Stimulated activated CD8-positive, alpha-beta memory T cell treated with anti-CD3 and anti-CD28 coated beads, Interleukin-4, amount 100 ng/mL, for 1 hour (primary cell): ENCODE results near the gene AMN.

Experiments
- DNase-seq, 2 donors: peaks; one replicate each; pipeline ENCODE4 v3.0.0-alpha.2; 2020; ENCODE audit warnings: low read depth in 2 of 2, low spot score in 1 of 2

Gene AMN

GRCh38 chr14:102943454-102943853 lies 21.0 kb downstream of the AMN start:
- no peak for DNase-seq

GRCh38 chr14:102943979-102944378 lies 21.5 kb downstream of the AMN start:
- no peak for DNase-seq

DNA sequence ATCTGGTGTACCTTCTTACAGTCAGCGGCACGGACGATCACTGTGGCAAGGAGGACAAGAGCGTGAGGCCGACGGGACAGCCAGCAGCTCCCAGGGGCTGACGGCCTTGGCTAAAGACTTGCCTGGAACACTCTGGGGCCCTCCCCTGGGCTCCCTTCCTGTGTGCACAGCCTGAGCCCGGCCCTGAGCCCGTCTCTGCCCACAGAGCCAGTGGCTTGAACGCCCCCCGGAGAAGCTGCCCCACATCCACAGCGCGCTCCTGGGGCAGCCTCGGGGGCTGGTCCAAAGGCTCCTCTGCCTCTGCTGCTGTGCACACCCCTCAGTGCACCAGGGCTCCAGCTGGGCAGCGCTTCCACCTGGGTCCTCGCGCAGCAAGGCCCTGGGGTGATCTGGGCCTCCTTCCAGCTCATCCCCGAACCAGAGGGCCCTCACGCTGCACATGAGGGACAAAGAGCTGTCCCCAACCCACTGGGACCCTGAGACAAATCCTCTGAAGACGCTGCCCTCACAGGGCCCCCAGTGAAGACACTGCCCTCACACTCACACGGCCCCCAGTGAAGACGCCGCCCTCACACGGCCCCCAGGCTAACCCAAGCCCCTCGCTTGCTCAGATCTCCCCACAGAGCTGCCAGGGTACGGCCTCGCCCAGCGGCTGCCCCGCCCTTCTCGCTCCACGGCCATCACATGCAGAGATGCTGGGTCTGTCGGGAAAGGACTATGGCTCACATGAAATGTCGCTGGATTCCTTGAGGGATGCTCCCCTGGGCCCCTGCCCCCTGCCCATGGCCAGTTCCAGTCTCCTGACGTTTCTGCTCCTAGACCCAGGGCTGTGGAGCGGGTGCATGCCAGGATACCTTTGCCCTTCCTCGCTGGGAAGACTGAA lies 22.2 kb downstream of the AMN start:
- DNase-seq = no peak

GRCh38 chr14:102945346-102946130 lies 23.1 kb downstream of the AMN start:
- no peak for DNase-seq

- no peak for DNase-seq
These were observed 25.0 kb downstream of the AMN start for GRCh38 chr14:102947321-102948103.

- no peak for DNase-seq
These were observed 26.2 kb downstream of the AMN start for GRCh38 chr14:102948698-102949061.

GRCh38 chr14:102949062-102949800 lies 26.8 kb downstream of the AMN start:
- DNase-seq = no peak

DNA sequence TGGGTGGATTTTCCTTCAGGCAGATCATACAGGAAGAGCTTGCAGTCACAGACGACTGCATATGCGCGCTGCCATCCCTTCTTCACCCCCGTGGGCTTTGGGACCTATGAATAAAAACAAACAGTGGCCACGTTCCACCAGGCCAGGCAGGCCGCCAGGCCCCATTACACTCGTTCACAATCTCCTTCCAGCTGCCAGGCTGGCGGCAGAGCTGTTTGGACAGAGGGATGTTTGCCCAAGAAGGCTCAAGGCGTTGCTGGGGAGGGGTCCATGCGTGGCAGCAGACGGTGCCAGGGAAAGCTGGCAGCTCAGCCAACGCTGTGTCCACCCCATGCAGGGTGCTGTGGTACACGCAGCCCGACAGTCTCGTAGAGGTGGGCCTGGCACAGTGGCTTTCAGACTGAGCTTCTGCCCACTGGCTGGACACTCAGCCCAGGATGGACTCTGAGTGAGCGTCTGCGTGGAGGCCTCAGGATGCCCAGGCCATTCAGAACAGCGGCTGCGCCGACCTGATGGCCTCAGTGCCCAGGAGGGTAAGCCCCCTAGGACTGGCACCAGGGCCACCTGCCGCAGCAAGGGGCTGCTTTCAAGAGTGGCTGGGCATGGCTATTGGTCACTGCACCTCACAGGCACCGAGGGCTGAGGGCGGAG lies 27.5 kb downstream of the AMN start:
- DNase-seq = no peak

DNA sequence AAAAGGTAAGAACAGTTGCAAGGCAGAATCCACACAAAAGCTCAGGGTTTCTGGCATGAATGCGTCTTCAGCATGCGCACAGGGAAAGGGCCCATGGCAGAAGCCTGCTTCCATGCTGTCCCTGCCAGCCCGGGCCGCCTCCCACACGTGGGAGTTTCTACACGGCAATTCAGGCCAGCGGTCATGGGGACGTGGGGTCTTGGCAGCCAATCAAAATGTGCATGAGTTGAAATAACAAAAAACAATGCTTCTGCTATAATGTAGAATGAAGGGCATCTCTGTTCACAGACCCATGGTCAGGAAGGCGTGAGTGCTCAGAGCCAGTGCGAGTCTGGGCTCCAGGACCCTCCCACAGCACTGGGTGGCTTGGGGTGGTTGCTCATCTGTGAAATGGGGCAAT lies 28.6 kb downstream of the AMN start:
- no peak for DNase-seq

DNA sequence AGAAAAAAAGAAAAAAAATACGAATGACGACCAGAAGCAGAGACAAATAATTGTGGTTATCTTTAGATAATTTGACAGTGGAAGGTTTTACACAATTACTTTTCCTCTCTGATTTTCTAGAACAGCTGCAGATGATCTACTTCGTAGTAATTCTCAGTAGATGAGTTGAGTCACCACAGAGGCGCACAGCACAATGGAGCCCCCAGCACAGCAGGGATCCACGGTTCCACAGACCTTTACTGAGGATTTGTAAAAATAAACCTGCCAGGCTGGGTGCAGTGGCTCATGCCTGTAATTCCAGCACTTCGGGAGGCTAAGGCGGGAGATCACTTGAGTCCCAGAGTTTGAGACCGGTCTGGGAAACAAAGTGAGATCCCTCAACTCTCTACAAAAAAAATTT lies 29.3 kb downstream of the AMN start:
- DNase-seq = no peak

- no peak for DNase-seq
These were observed 29.8 kb downstream of the AMN start for GRCh38 chr14:102952276-102952675.

DNA sequence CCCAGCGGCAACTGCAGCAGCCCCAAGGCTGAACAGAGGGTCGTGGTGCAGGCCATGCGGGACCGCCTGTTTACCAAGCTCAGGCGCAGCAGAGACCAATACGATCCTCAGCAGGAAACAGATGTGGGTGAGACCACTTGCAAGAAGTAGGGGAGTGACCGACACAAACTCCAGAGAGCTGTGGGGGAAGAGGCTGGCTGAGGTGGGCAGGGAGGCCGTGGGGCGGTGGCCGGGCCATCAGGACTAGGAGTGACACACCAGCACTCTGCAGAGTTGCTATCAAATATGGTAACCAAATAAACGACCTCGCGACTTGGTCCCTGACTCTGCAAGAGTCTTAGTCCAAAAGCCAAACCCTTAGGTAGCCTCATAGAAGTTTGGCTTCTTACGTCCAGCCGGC lies 30.6 kb downstream of the AMN start:
- DNase-seq = no peak

GRCh38 chr14:102954081-102954789 lies 31.8 kb downstream of the AMN start:
- DNase-seq = no peak

DNA sequence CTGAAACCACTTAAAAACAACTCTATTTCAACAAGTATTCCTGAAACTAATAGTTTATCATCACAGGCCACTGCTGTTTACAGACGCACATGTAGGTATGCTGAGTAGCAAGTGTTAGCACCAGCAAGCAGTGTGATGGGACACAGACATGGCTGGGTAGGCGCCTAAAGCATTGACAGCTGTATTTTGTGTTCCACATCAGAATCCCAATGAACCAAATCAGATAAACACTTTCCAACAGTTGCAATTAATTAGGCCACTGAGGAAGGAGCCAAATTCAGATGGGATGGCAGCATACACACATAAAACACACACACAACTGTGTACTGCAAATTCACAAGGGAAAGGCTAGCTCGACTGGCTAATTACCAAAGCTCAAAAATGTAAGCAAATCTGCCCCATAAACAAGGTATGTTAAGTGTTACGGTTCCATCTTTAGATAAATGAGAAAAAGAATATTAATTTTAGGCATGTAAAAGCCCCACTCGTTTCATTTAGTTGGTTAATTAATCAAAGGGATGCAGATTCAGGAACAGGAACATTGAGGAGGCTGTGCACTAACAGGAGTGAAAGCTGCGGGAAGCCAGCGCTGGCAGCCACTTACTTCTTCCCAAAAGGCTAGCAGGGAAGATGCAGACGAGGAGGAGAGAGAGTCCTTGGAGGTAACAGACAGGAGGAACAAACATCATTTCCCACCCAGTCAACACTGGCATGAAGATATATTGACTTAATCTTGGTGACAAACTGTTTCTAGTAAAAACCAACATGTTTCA lies 33.4 kb downstream of the AMN start:
- no peak for DNase-seq

DNA sequence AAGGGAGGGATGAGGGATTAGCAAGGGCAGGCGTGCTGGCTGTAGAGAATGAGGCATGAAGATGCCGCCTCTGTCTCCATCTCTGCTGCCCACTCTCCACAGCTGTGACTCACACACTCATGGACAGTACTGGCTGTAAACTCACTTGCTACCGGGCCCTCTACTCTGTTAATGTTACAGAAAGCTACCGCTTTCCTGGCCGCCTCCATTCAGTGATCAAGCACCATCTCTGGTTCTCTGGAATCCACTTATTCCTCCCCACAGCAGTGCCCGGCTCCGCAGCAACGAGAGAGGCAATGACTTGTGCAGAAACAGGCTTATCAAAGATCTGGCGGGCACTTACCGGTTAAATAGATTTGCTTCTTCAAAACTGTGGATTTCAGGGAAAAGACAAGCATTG lies 34.8 kb downstream of the AMN start:
- DNase-seq = no peak

- DNase-seq = no peak
These were observed 36.0 kb downstream of the AMN start for GRCh38 chr14:102958461-102958860.

GRCh38 chr14:102962111-102962627 lies 39.7 kb downstream of the AMN start:
- no peak for DNase-seq

GRCh38 chr14:102964152-102964730 lies 41.8 kb downstream of the AMN start:
- no peak for DNase-seq
